HCT116 (cell line): ENCODE measurements around the gene CHSY3. TPM values are rescaled to one million over a fixed set of nuclear protein-coding genes. Genes with fewer than 3 reads are reported as not detected.

ENCODE experiments used
- ATAC-seq: fragments of 200-7000 bp; cut with Tn5 transposase; 2 replicates; pipeline ENCODE4 v1.9.1; 2020; ENCODE audit warnings: mild to moderate bottlenecking, moderate library complexity
- BruUV-seq: library from RNA; stranded (reverse); fragments of 400-500 nt; replicated peaks from 2 replicates; lab custom pipeline; 2021; lab: Mats Ljungman, UMichigan
- CTCF ChIA-PET: fragments of 300-600 bp; sonication (Branson Sonifier 250); formaldehyde crosslinking; loops from one replicate; lab custom pipeline; 2021; ENCODE audit warnings: antibody characterized with exemption; lab: Charles Lee
- POLR2A ChIA-PET: fragments of 300-600, 350-600 bp; sonication (Branson Sonifier 250); formaldehyde crosslinking; loops from one replicate; lab custom pipeline; 2021; ENCODE audit warnings: antibody characterized with exemption; lab: Charles Lee
- RAD21 ChIA-PET, 2 experiments: fragments of 300-600 bp; sonication (Branson Sonifier 250); formaldehyde crosslinking; loops; one replicate each; lab custom pipeline; 2023; ENCODE audit warnings: low total read pairs in 2 of 2; ENCODE audit not compliant: uncharacterized antibody in 2 of 2, unreplicated experiment in 2 of 2, low non-redundant PET in 1 of 2; lab: Charles Lee
- DNase-seq: peaks from one replicate; pipeline ENCODE4 v3.0.0-alpha.2; 2010; ENCODE audit warnings: low read depth, low spot score
- H2AFZ ChIP-seq: fragments of 200-600 bp; shearing (Covaris generic), sonication (generic); 2 replicates; pipeline ENCODE4 v1.6.1; 2017; ENCODE audit warnings: low read depth, mixed run types, mixed read lengths, antibody characterized with exemption, low read length; ENCODE audit not compliant: poor library complexity, severe bottlenecking
- H3K27ac ChIP-seq: 2 replicates; pipeline ENCODE4 v1.5.1; 2012; ENCODE audit warnings: low read depth, low read length
- H3K27me3 ChIP-seq: fragments of 200-600 bp; sonication (generic); 2 replicates; pipeline ENCODE4 v1.6.1; 2016; ENCODE audit warnings: mixed run types, low read length, mixed read lengths; ENCODE audit not compliant: insufficient read depth
- H3K36me3 ChIP-seq, 2 experiments: fragments of 200-500 bp in 1 of 2; fragments of 200-600 bp in 1 of 2; sonication (Bioruptor generic) in 1 of 2; sonication (generic) in 1 of 2; 2 replicates each; pipeline versions ENCODE4 v1.5.1 to v1.6.1; 2014 to 2016; ENCODE audit warnings: low read length in 2 of 2, inconsistent platforms in 1 of 2, mixed read lengths in 1 of 2, mixed run types in 1 of 2; ENCODE audit not compliant: insufficient read depth in 2 of 2, control insufficient read depth in 1 of 2
- H3K4me1 ChIP-seq, 2 experiments: fragments of 200-600 bp in 1 of 2; sonication (generic) in 1 of 2; 2 replicates each; pipeline versions ENCODE4 v1.5.1 to v1.6.1; 2012 to 2017; ENCODE audit warnings: low read length in 2 of 2, inconsistent platforms in 1 of 2, mild to moderate bottlenecking in 1 of 2, mixed read lengths in 1 of 2, mixed run types in 1 of 2, moderate library complexity in 1 of 2; ENCODE audit not compliant: insufficient read depth in 2 of 2, control insufficient read depth in 1 of 2
- H3K4me2 ChIP-seq: fragments of 200-600 bp; sonication (generic); 2 replicates; pipeline ENCODE4 v1.6.1; 2017; ENCODE audit warnings: mixed run types, low read length, mixed read lengths
- H3K4me3 ChIP-seq, 2 experiments: fragments of 200-600 bp in 1 of 2; sonication (generic) in 1 of 2; replicated peaks in 1 of 2; 2 replicates each; pipeline ENCODE4 v1.5.1; 2011 to 2016; ENCODE audit warnings: low read length in 2 of 2, control low read depth in 1 of 2, low read depth in 1 of 2, mild to moderate bottlenecking in 1 of 2, mixed read lengths in 1 of 2, mixed run types in 1 of 2
- H3K79me2 ChIP-seq: fragments of 200-600 bp; sonication (generic); 2 replicates; pipeline ENCODE4 v1.6.1; 2017; ENCODE audit warnings: mild to moderate bottlenecking, mixed run types, low read length, moderate library complexity, mixed read lengths; ENCODE audit not compliant: insufficient read depth
- H3K9ac ChIP-seq: fragments of 200-600 bp; sonication (generic); 2 replicates; pipeline ENCODE4 v1.6.1; 2016; ENCODE audit warnings: low read length, mixed read lengths
- H3K9me2 ChIP-seq: fragments of 200-600 bp; sonication (generic), shearing (Covaris generic); 2 replicates; pipeline ENCODE4 v1.6.1; 2017; ENCODE audit warnings: mixed run types, mild to moderate bottlenecking, moderate library complexity; ENCODE audit not compliant: insufficient read depth
- H3K9me3 ChIP-seq, 2 experiments: fragments of 200-500 bp in 1 of 2; fragments of 200-600 bp in 1 of 2; sonication (Bioruptor generic) in 1 of 2; sonication (generic) in 1 of 2; 2 replicates each; pipeline ENCODE4 v1.6.1; 2014 to 2017; ENCODE audit warnings: low read length in 2 of 2, mixed read lengths in 2 of 2, inconsistent platforms in 1 of 2, low read depth in 1 of 2, mild to moderate bottlenecking in 1 of 2, mixed run types in 1 of 2, moderate library complexity in 1 of 2; ENCODE audit not compliant: control insufficient read depth in 1 of 2, insufficient read depth in 1 of 2
- H4K20me1 ChIP-seq: fragments of 200-600 bp; sonication (generic), shearing (Covaris generic); 2 replicates; pipeline ENCODE4 v1.6.1; 2017; ENCODE audit warnings: mixed run types, mild to moderate bottlenecking, moderate library complexity; ENCODE audit not compliant: insufficient read depth
- EZH2phosphoT487 ChIP-seq: fragments of 200-600 bp; IDR thresholded peaks from 2 replicates; pipeline ENCODE4 v1.6.1; 2018; ENCODE audit warnings: antibody characterized with exemption, borderline replicate concordance
- FOSL1 ChIP-seq: IDR thresholded peaks from 2 replicates; pipeline ENCODE4 v1.6.1; 2012; ENCODE audit warnings: low read depth
- JUND ChIP-seq: IDR thresholded peaks from 2 replicates; pipeline ENCODE4 v1.6.1; 2012
- MAX ChIP-seq: IDR thresholded peaks from 2 replicates; pipeline ENCODE4 v1.6.1; 2012
- POLR2A ChIP-seq: IDR thresholded peaks from 2 replicates; pipeline ENCODE4 v1.7.0; 2011; ENCODE audit warnings: borderline replicate concordance; ENCODE audit not compliant: insufficient read depth, insufficient read length; ENCODE audit errors: extremely low read depth
- RAD21 ChIP-seq: IDR thresholded peaks from 2 replicates; pipeline ENCODE4 v1.6.1; 2012; ENCODE audit warnings: low read depth, mild to moderate bottlenecking
- SIN3A ChIP-seq: IDR thresholded peaks from 2 replicates; pipeline ENCODE4 v1.6.1; 2012; ENCODE audit warnings: low read depth
- SP1 ChIP-seq: IDR thresholded peaks from 2 replicates; pipeline ENCODE4 v1.6.1; 2012; ENCODE audit warnings: low read depth
- SRF ChIP-seq: IDR thresholded peaks from 2 replicates; pipeline ENCODE4 v1.6.1; 2012; ENCODE audit warnings: low read depth
- TCF7L2 ChIP-seq: IDR thresholded peaks from 2 replicates; pipeline ENCODE4 v1.7.0; 2011; ENCODE audit warnings: borderline replicate concordance, inconsistent platforms; ENCODE audit not compliant: insufficient read depth, insufficient read length; ENCODE audit errors: extremely low read depth
- intact Hi-C: fragments of 100-400 bp; cut with micrococcal nuclease; formaldehyde crosslinking; loops from 2 replicates; pipeline ENCODE4 v1.10.0; 2022
- total RNA-seq: library from RNA; stranded (reverse); gene quantifications from one replicate; pipeline ENCODE4 v1.2.1, GENCODE V29; 2021; ENCODE audit not compliant: unreplicated experiment

CHSY3 gene
- total RNA-seq, 1 experiment from 2014 or later = 2.3 TPM

- TF ChIP-seq SP1 (no peak), SRF (no peak), FOSL1 (no peak), EZH2phosphoT487 (no peak), TCF7L2 (no peak), JUND (no peak)
These were observed 162.4 kb downstream of the CHSY3 start (continued) for GRCh38 chr5:130066644-130067043.

- TF ChIP-seq JUND (no peak), SIN3A (no peak), FOSL1 (no peak), RAD21 (no peak), MAX (no peak)
- CTCF ChIA-PET = no interaction called here
These were observed 163.1 kb downstream of the CHSY3 start for GRCh38 chr5:130067364-130067763.

GRCh38 chr5:130068101-130068500 is 163.8 kb downstream of the CHSY3 start:
- RAD21 ChIA-PET = no interaction called here
- intact Hi-C loops = no loop called here
- H3K27me3 ChIP-seq = no peaks in the 10 kb centered on the region
- no peak overlapping the region for H2AFZ ChIP-seq
- ATAC-seq (no peak), DNase-seq (no peak)
- no peaks in the 10 kb centered on the region for H3K79me2 ChIP-seq
- no peaks in the 10 kb centered on the region for H3K4me1 ChIP-seq
- H3K9me3 ChIP-seq = no peaks in the 10 kb centered on the region
- H3K9me2 ChIP-seq = no peaks in the 10 kb centered on the region
- H3K27ac ChIP-seq = no peak overlapping the region
- no peak for TF ChIP-seq POLR2A
- no peak for TF ChIP-seq RAD21
- POLR2A ChIA-PET = no interaction called here
- CTCF ChIA-PET = no interaction called here
- BruUV-seq = no TSS peak
- H3K36me3 ChIP-seq = no peaks in the 10 kb centered on the region
- no peak overlapping the region for H3K4me2 ChIP-seq
- H4K20me1 ChIP-seq = no peaks in the 10 kb centered on the region
- H3K9ac ChIP-seq = no peak overlapping the region
- H3K4me3 ChIP-seq = no peak overlapping the region

More at GRCh38 chr5:130067364-130067763, 163.1 kb downstream of the CHSY3 start:
- Histone ChIP-seq H3K4me2 (no peak overlapping the region), H3K9me2 (no peaks in the 10 kb centered on the region), H4K20me1 (no peaks in the 10 kb centered on the region), H3K36me3 (no peaks in the 10 kb centered on the region), H2AFZ (no peak overlapping the region), H3K9ac (no peak overlapping the region), H3K9me3 (no peaks in the 10 kb centered on the region), H3K27me3 (no peaks in the 10 kb centered on the region), H3K27ac (no peak overlapping the region), H3K4me3 (no peak overlapping the region), H3K4me1 (no peaks in the 10 kb centered on the region), H3K79me2 (no peaks in the 10 kb centered on the region)
- RAD21 ChIA-PET = no interaction called here
- intact Hi-C loops = no loop called here
- ATAC-seq (no peak), DNase-seq (no peak)
- POLR2A ChIA-PET = no interaction called here
- no TSS peak for BruUV-seq
